H1 (cell line): ENCODE results near the gene WRAP53. TPM values are rescaled to one million over a fixed set of nuclear protein-coding genes. Genes with fewer than 3 reads are reported as not detected.

Experiments used
- HDAC2 ChIP-seq, 2 experiments: fragments of 300-600 bp in 1 of 2; sonication (generic) in 1 of 2; IDR thresholded peaks; 2 replicates each; pipeline ENCODE4 v1.6.1; 2011 to 2012; ENCODE audit warnings: low read depth in 2 of 2, low read length in 2 of 2, mild to moderate bottlenecking in 2 of 2, moderate library complexity in 2 of 2, borderline replicate concordance in 1 of 2, inconsistent platforms in 1 of 2
- POLR2A ChIP-seq, 2 experiments: IDR thresholded peaks; 1 replicate in 1 of 2; 2 replicates in 1 of 2; pipeline ENCODE4 v1.6.1; 2011; ENCODE audit warnings: low read depth in 2 of 2, low read length in 2 of 2, mild to moderate bottlenecking in 2 of 2; ENCODE audit errors: control extremely low read depth in 1 of 2
- POLR2AphosphoS5 ChIP-seq: IDR thresholded peaks from 2 replicates; pipeline ENCODE4 v1.6.1; 2011; ENCODE audit warnings: low read depth, low read length
- POU5F1 ChIP-seq: IDR thresholded peaks from 2 replicates; pipeline ENCODE4 v1.6.1; 2011; ENCODE audit warnings: low read depth, mild to moderate bottlenecking, low read length, moderate library complexity
- RAD21 ChIP-seq, 2 experiments: IDR thresholded peaks in 1 of 2; conservative IDR thresholded peaks in 1 of 2; 2 replicates each; pipeline ENCODE4 v1.6.1; 2011; ENCODE audit warnings: low read depth in 2 of 2, low read length in 2 of 2, improper control_type of control experiment in 1 of 2, inconsistent platforms in 1 of 2, mild to moderate bottlenecking in 1 of 2, moderate library complexity in 1 of 2
- RXRA ChIP-seq: IDR thresholded peaks from 2 replicates; pipeline ENCODE4 v1.6.1; 2011; ENCODE audit warnings: low read depth, mild to moderate bottlenecking, low read length, moderate library complexity; ENCODE audit not compliant: insufficient read depth
- SIRT6 ChIP-seq: IDR thresholded peaks from one replicate; pipeline ENCODE4 v1.7.1; 2012; ENCODE audit warnings: low read length, inconsistent platforms
- SUZ12 ChIP-seq: fragments of 200-600 bp; sonication (generic); IDR thresholded peaks from 2 replicates; pipeline ENCODE4 v1.6.1; 2012; ENCODE audit warnings: mild to moderate bottlenecking, inconsistent platforms, low read length, moderate library complexity, mixed read lengths
- polyA plus RNA-seq, 7 experiments: library from polyadenylated mRNA; depleted of rRNA in 3 of 7; stranded (reverse) in 5 of 7; unstranded in 2 of 7; fragments of >200 nt in 5 of 7; fragments of 200-250 nt in 2 of 7; gene quantifications; 1 replicate in 5 of 7; 2 replicates in 1 of 7; 4 replicates in 1 of 7; pipeline versions ENCODE4 v1.2.1 to v1.2.3, GENCODE V29; 2011 to 2013; ENCODE audit warnings: missing spikeins in 2 of 7, mixed read lengths in 2 of 7
- total RNA-seq: library from RNA; stranded (reverse); fragmentation: NEBNext Ultra II Directional; extraction: Animal tissue kit (Norgen Biotek cat#: 25700); gene quantifications from 2 replicates; pipeline ENCODE4 v1.2.1, GENCODE V29; 2021
- TF ChIP-seq, protein P1 (sequence below): fragments of 300-600 bp; sonication (generic); IDR thresholded peaks from 2 replicates; pipeline ENCODE4 v1.7.1; 2012; ENCODE audit warnings: low read length, moderate library complexity, mild to moderate bottlenecking, inconsistent platforms; ENCODE audit not compliant: insufficient replicate concordance
- TF ChIP-seq, protein P2 (sequence below): IDR thresholded peaks from 2 replicates; pipeline ENCODE4 v1.6.1; 2012; ENCODE audit warnings: low read length, inconsistent platforms

WRAP53 gene
- total and polyA plus RNA-seq, 2 of the 8 experiments (the other 6 are each of a cell fraction or from before 2014, with no cell fraction given), result 29.2 to 30.1 TPM

DNA sequence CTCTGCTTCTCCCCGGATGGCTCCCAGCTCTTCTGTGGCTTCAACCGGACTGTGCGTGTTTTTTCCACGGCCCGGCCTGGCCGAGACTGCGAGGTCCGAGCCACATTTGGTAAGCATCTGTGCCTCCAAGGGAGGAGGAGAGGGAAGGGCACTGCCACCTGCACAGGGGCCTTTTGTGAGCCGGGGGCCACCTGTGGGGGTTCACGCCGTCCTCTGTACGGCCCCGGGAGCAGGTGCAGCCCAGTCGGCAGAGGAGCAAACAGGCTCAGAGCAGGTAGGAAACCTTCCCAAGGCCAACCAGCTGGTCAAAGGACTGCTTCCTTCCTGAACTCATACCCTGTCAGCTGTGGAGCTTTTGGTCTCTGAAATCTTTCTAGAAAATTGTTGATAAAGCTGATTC lies 13.4 kb downstream of the WRAP53 start (continued):
- TF ChIP-seq, protein P1, sequence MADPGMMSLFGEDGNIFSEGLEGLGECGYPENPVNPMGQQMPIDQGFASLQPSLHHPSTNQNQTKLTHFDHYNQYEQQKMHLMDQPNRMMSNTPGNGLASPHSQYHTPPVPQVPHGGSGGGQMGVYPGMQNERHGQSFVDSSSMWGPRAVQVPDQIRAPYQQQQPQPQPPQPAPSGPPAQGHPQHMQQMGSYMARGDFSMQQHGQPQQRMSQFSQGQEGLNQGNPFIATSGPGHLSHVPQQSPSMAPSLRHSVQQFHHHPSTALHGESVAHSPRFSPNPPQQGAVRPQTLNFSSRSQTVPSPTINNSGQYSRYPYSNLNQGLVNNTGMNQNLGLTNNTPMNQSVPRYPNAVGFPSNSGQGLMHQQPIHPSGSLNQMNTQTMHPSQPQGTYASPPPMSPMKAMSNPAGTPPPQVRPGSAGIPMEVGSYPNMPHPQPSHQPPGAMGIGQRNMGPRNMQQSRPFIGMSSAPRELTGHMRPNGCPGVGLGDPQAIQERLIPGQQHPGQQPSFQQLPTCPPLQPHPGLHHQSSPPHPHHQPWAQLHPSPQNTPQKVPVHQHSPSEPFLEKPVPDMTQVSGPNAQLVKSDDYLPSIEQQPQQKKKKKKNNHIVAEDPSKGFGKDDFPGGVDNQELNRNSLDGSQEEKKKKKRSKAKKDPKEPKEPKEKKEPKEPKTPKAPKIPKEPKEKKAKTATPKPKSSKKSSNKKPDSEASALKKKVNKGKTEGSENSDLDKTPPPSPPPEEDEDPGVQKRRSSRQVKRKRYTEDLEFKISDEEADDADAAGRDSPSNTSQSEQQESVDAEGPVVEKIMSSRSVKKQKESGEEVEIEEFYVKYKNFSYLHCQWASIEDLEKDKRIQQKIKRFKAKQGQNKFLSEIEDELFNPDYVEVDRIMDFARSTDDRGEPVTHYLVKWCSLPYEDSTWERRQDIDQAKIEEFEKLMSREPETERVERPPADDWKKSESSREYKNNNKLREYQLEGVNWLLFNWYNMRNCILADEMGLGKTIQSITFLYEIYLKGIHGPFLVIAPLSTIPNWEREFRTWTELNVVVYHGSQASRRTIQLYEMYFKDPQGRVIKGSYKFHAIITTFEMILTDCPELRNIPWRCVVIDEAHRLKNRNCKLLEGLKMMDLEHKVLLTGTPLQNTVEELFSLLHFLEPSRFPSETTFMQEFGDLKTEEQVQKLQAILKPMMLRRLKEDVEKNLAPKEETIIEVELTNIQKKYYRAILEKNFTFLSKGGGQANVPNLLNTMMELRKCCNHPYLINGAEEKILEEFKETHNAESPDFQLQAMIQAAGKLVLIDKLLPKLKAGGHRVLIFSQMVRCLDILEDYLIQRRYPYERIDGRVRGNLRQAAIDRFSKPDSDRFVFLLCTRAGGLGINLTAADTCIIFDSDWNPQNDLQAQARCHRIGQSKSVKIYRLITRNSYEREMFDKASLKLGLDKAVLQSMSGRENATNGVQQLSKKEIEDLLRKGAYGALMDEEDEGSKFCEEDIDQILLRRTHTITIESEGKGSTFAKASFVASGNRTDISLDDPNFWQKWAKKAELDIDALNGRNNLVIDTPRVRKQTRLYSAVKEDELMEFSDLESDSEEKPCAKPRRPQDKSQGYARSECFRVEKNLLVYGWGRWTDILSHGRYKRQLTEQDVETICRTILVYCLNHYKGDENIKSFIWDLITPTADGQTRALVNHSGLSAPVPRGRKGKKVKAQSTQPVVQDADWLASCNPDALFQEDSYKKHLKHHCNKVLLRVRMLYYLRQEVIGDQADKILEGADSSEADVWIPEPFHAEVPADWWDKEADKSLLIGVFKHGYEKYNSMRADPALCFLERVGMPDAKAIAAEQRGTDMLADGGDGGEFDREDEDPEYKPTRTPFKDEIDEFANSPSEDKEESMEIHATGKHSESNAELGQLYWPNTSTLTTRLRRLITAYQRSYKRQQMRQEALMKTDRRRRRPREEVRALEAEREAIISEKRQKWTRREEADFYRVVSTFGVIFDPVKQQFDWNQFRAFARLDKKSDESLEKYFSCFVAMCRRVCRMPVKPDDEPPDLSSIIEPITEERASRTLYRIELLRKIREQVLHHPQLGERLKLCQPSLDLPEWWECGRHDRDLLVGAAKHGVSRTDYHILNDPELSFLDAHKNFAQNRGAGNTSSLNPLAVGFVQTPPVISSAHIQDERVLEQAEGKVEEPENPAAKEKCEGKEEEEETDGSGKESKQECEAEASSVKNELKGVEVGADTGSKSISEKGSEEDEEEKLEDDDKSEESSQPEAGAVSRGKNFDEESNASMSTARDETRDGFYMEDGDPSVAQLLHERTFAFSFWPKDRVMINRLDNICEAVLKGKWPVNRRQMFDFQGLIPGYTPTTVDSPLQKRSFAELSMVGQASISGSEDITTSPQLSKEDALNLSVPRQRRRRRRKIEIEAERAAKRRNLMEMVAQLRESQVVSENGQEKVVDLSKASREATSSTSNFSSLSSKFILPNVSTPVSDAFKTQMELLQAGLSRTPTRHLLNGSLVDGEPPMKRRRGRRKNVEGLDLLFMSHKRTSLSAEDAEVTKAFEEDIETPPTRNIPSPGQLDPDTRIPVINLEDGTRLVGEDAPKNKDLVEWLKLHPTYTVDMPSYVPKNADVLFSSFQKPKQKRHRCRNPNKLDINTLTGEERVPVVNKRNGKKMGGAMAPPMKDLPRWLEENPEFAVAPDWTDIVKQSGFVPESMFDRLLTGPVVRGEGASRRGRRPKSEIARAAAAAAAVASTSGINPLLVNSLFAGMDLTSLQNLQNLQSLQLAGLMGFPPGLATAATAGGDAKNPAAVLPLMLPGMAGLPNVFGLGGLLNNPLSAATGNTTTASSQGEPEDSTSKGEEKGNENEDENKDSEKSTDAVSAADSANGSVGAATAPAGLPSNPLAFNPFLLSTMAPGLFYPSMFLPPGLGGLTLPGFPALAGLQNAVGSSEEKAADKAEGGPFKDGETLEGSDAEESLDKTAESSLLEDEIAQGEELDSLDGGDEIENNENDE, result no peak
- TF ChIP-seq RXRA, result no peak
- TF ChIP-seq POLR2A (IDR thresholded peaks at IDR 0.05; ENCODE audit: control extremely low read depth in 1 of 2, low read depth in 2 of 2, low read length in 2 of 2), result no peak
- no peak for TF ChIP-seq POU5F1
- no peak for TF ChIP-seq POLR2AphosphoS5
- no peak for TF ChIP-seq SUZ12
- TF ChIP-seq HDAC2 (IDR thresholded peaks at IDR 0.05; ENCODE audit: borderline replicate concordance in 1 of 2, low read depth in 2 of 2, low read length in 2 of 2), result no peak
- no peak for TF ChIP-seq SIRT6
- no peak for TF ChIP-seq RAD21 (IDR thresholded peaks at IDR 0.05 in 1 of 2, conservative IDR thresholded peaks at IDR 0.05 in 1 of 2; ENCODE audit: low read depth in 2 of 2, low read length in 2 of 2)
- TF ChIP-seq, protein P2, sequence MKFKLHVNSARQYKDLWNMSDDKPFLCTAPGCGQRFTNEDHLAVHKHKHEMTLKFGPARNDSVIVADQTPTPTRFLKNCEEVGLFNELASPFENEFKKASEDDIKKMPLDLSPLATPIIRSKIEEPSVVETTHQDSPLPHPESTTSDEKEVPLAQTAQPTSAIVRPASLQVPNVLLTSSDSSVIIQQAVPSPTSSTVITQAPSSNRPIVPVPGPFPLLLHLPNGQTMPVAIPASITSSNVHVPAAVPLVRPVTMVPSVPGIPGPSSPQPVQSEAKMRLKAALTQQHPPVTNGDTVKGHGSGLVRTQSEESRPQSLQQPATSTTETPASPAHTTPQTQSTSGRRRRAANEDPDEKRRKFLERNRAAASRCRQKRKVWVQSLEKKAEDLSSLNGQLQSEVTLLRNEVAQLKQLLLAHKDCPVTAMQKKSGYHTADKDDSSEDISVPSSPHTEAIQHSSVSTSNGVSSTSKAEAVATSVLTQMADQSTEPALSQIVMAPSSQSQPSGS, result no peak
- TF ChIP-seq, all 59 proteins: peak for 0
